Uterus (tissue), 4 donors: Measurements from ENCODE around the gene OXNAD1. TPM values are rescaled to one million over a fixed set of nuclear protein-coding genes. Genes with fewer than 3 reads are reported as not detected.
A peak's percentile ranks its signal among the peaks of the same experiment; 100 is the strongest.

ENCODE experiments used
- DNase-seq, 2 donors: peaks; one replicate each; pipeline ENCODE4 v3.0.0-alpha.2; 2019 to 2020
- H3K27ac ChIP-seq, 2 donors: fragments of 200-600 bp; sonication (generic); 1 replicate in 1 of 2; 2 replicates in 1 of 2; pipeline ENCODE4 v1.5.1; 2016 to 2018
- H3K27me3 ChIP-seq, 2 donors: fragments of 200-600 bp; sonication (generic); one replicate each; pipeline ENCODE4 v1.5.1; 2018 to 2019; ENCODE audit warnings: control low read depth in 1 of 2
- H3K36me3 ChIP-seq, 2 donors: fragments of 200-600 bp; sonication (generic); one replicate each; pipeline ENCODE4 v1.5.1; 2019; ENCODE audit warnings: control low read depth in 1 of 2
- H3K4me1 ChIP-seq, 2 donors: fragments of 200-600 bp; sonication (generic); one replicate each; pipeline ENCODE4 v1.5.1; 2018 to 2019; ENCODE audit warnings: control low read depth in 1 of 2
- H3K4me3 ChIP-seq, 2 donors: fragments of 200-600 bp; sonication (generic); 1 replicate in 1 of 2; 2 replicates in 1 of 2; pipeline ENCODE4 v1.5.1; 2018 to 2019; ENCODE audit warnings: mild to moderate bottlenecking in 1 of 2
- H3K9me3 ChIP-seq, 2 donors: fragments of 200-600 bp; sonication (generic); one replicate each; pipeline ENCODE4 v1.5.1; 2019; ENCODE audit warnings: control low read depth in 1 of 2
- POLR2A ChIP-seq, 2 donors: fragments of 450-650 bp; IDR thresholded peaks; one replicate each; pipeline ENCODE4 v1.6.1; 2016; ENCODE audit warnings: antibody characterized with exemption in 2 of 2, mild to moderate bottlenecking in 1 of 2, moderate library complexity in 1 of 2
- intact Hi-C: fragments of 100-400 bp; cut with DNase I; formaldehyde crosslinking; loops from one replicate; pipeline ENCODE4 v1.15.1; 2023; ENCODE audit warnings: low total_unique reads
- total RNA-seq, 4 donors: library from RNA; depleted of rRNA in 3 of 4; stranded (reverse); fragments of >200 nt in 3 of 4; gene quantifications; one replicate each; pipeline versions ENCODE4 v1.1.0 to v1.2.4, GENCODE V29; 2014 to 2023
- TF ChIP-seq, protein P1 (sequence below), 4 experiments: fragments of 200-600 bp in 2 of 4; fragments of 450-650 bp in 2 of 4; sonication (generic) in 2 of 4; IDR thresholded peaks; one replicate each; pipeline ENCODE4 v1.5.1; 2016 to 2019; ENCODE audit warnings: antibody characterized with exemption in 4 of 4, mild to moderate bottlenecking in 2 of 4, moderate library complexity in 1 of 4
- donor health status: DM: yes; HTN: yes; CAD: no.

OXNAD1 gene
- total RNA-seq, 4 donors from 2014 or later: 14.7 to 33.2 (median 32.3) TPM

DNA sequence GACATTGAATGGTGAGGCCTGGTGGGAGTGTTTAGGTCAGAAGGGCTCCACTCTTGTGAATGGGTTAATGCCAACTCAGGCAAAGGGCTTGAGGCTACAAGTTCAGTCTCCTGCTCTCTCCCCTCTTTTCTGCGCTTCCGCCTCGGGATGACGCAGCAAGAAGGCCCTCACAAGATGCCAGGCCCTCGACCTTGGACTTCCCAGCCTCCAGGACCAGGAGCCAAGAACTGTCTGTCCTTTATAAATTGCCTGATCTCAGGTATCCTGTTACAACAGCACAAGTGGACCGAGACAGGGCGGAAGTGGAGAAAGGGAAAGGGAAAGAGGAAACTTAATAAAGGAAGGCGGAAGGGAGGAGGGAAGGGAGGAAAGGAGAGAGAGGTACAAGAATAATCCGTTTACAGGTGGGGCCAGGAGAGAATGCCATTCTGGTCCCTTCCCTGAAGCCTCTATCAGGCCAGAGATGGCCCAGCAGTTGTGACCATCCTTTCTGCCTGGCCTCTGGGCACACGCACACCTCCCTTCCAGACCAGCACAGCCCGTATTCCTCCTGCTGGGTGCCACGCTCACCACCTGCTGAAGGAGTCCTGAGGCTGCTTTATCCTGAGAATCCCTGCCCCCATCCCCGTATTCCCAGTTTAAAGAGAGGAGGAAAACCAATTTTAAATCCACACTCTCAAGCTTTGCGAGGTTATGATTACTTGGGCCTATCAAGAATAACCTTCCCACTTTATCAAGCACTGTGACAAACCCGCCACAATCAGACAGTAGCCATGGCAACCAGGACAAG lies 64.2 kb downstream of the OXNAD1 start:
- no peak for DNase-seq
- Histone ChIP-seq H3K9me3 (no peaks in the 10 kb centered on the region), H3K4me1 (no peaks in the 10 kb centered on the region), H3K27ac (peak overlapping the region in 1 of 2 donors; percentile 3), H3K27me3 (no peaks in the 10 kb centered on the region), H3K36me3 (no peaks in the 10 kb centered on the region), H3K4me3 (no peak overlapping the region)
- TF ChIP-seq POLR2A (IDR thresholded peaks at IDR 0.05): no peak
- intact Hi-C loops: no loop called here

DNA sequence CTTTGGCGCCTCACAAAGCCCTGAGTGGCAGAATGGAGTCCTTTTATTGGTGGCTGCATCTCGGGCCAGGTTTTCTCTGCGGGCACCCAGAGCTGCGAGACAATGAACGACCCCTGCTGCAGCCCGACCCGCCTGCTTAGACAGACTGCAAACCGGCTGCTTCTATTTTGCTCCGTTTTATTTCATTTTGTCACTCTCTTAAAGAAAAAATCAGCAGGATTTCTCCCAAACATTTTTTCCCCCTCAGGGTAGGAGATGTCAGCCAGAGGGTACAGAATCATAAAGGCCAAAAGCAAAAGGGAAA lies 64.8 kb downstream of the OXNAD1 start:
- TF ChIP-seq, protein P1, sequence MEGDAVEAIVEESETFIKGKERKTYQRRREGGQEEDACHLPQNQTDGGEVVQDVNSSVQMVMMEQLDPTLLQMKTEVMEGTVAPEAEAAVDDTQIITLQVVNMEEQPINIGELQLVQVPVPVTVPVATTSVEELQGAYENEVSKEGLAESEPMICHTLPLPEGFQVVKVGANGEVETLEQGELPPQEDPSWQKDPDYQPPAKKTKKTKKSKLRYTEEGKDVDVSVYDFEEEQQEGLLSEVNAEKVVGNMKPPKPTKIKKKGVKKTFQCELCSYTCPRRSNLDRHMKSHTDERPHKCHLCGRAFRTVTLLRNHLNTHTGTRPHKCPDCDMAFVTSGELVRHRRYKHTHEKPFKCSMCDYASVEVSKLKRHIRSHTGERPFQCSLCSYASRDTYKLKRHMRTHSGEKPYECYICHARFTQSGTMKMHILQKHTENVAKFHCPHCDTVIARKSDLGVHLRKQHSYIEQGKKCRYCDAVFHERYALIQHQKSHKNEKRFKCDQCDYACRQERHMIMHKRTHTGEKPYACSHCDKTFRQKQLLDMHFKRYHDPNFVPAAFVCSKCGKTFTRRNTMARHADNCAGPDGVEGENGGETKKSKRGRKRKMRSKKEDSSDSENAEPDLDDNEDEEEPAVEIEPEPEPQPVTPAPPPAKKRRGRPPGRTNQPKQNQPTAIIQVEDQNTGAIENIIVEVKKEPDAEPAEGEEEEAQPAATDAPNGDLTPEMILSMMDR (IDR thresholded peaks at IDR 0.05): no peak
- no peak for TF ChIP-seq POLR2A (IDR thresholded peaks at IDR 0.05)
- Histone ChIP-seq H3K27ac (peak overlapping the region in 1 of 2 donors; percentile 3), H3K9me3 (no peaks in the 10 kb centered on the region), H3K4me1 (no peaks in the 10 kb centered on the region), H3K4me3 (no peak overlapping the region), H3K36me3 (no peaks in the 10 kb centered on the region), H3K27me3 (no peaks in the 10 kb centered on the region)
- DNase-seq: no peak
- intact Hi-C loops: no loop called here

DNA sequence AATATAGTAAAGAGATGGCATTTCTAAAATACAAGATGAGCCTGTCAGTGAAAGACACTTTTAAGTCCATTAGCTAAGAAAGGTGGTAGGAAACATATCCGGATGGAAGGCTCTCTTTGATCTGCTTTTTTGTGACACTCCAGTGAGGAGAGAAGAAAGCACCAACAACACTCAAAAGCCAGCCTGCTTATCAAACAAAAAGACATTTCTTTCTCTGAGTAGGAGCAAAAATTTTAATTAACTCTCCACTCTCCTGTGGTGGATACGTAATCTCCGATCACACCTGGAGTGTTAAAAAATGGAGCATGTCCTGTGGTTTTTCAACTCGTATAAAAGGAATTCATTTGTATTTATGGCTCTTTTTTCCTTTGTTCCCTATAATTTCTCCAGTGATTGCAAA lies 65.3 kb downstream of the OXNAD1 start:
- no peak for DNase-seq
- Histone ChIP-seq H3K36me3 (no peaks in the 10 kb centered on the region), H3K4me1 (no peaks in the 10 kb centered on the region), H3K9me3 (no peaks in the 10 kb centered on the region), H3K27me3 (no peaks in the 10 kb centered on the region), H3K27ac (peak overlapping the region in 1 of 2 donors; percentile 7), H3K4me3 (no peak overlapping the region)
- TF ChIP-seq POLR2A (IDR thresholded peaks at IDR 0.05): no peak
- TF ChIP-seq, protein P1 (IDR thresholded peaks at IDR 0.05): no peak
- intact Hi-C loops: no loop called here

DNA sequence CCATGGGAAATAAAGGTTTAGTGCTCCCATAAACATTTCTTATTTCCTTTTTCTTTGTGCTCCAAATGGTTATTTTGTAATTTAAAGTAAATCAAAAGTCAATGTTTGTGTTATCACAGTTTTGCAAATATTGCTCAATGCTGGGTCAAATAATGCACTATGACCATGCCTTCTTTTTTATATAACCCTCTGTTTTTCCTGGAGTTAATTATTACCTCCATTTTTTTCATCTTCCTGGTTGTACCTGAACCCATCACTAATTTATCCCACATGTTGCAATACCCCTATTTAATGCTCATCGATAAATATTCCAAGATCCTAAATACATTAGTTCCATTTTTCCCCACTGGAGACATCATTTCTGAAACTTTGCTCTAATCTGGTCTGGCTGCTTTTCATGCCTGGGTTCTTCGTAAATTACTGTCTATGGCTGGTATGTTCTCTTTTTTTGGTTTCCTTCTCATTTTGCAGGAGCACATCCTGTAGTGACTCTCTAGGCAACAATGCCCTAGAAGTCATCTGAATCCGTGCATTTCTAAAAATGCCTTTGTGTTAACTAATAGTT lies 66.4 kb downstream of the OXNAD1 start:
- no peaks in the 10 kb centered on the region for H3K27me3 ChIP-seq
- no peak overlapping the region for H3K4me3 ChIP-seq
- TF ChIP-seq, protein P1 (IDR thresholded peaks at IDR 0.05): no peak
- no peak for TF ChIP-seq POLR2A (IDR thresholded peaks at IDR 0.05)
- no peaks in the 10 kb centered on the region for H3K36me3 ChIP-seq
- intact Hi-C loops: no loop called here
- H3K9me3 ChIP-seq: no peaks in the 10 kb centered on the region
- no peak for DNase-seq
- no peak overlapping the region for H3K27ac ChIP-seq
- no peaks in the 10 kb centered on the region for H3K4me1 ChIP-seq

DNA sequence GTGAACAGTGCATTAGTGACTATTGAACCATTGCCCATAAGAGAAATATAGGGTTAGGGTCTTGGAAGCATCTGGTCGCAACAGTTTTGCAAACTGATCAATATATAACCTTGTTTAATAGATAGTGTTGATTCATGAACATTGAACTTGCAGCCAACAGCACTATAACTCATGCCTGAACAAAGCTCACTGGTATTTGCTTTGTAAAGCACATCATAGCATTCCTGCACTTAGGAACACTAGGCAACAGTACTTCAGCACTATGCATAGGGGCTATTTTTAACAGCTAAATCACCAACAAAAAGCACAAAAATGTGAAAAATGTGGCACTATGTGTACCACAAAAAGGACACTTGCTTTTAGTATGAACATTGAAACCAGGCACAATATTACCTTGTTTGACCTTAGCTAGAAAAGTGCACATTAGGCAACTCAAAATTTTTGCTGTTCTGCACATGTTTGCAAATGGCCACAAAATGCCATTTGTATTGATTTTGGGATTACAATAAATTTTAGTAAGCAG lies 68.0 kb downstream of the OXNAD1 start:
- no peaks in the 10 kb centered on the region for H3K36me3 ChIP-seq
- H3K9me3 ChIP-seq: no peaks in the 10 kb centered on the region
- no peaks in the 10 kb centered on the region for H3K4me1 ChIP-seq
- DNase-seq: no peak
- no peak overlapping the region for H3K4me3 ChIP-seq
- no peaks in the 10 kb centered on the region for H3K27me3 ChIP-seq
- H3K27ac ChIP-seq: no peak overlapping the region
- intact Hi-C loops: no loop called here
- no peak for TF ChIP-seq POLR2A (IDR thresholded peaks at IDR 0.05)
- TF ChIP-seq, protein P1 (IDR thresholded peaks at IDR 0.05): no peak
